Kidney (tissue), 14 donors: ENCODE results near the gene LPIN3. TPM values are rescaled to one million over a fixed set of nuclear protein-coding genes. Genes with fewer than 3 reads are reported as not detected.
A peak's percentile ranks its signal among the peaks of the same experiment; 100 is the strongest.

Source experiments
- DNase-seq, 5 donors: peaks; one replicate each; pipeline ENCODE4 v3.0.0-alpha.2; 2013 to 2020
- FAIRE-seq: peaks from 2 replicates; lab custom pipeline; 2012; peaks lifted over from hg19 to GRCh38; lab: Jason Lieb, UNC
- H3K27ac ChIP-seq, 2 donors: one replicate each; pipeline ENCODE4 v1.7.0; 2013; ENCODE audit warnings: low read depth in 2 of 2, low read length in 2 of 2, inconsistent platforms in 1 of 2
- H3K27me3 ChIP-seq: one replicate; pipeline ENCODE4 v1.7.1; 2013; ENCODE audit warnings: low read length, inconsistent platforms; ENCODE audit not compliant: control insufficient read depth, insufficient read depth
- H3K36me3 ChIP-seq, 3 donors: one replicate each; pipeline versions ENCODE4 v1.7.0 to v1.7.1; 2013; ENCODE audit warnings: low read length in 3 of 3, control low read depth in 1 of 3, inconsistent platforms in 1 of 3; ENCODE audit not compliant: insufficient read depth in 3 of 3, control insufficient read depth in 2 of 3
- H3K4me1 ChIP-seq, 3 donors: one replicate each; pipeline versions ENCODE4 v1.7.0 to v1.7.1; 2013; ENCODE audit warnings: low read length in 3 of 3, inconsistent platforms in 1 of 3, low read depth in 1 of 3; ENCODE audit not compliant: control insufficient read depth in 2 of 3, insufficient read depth in 2 of 3
- H3K4me3 ChIP-seq, 3 donors: one replicate each; pipeline versions ENCODE4 v1.7.0 to v1.8.1; 2013; ENCODE audit warnings: low read length in 3 of 3, control low read depth in 1 of 3, inconsistent platforms in 1 of 3
- H3K9ac ChIP-seq, 3 donors: one replicate each; pipeline versions ENCODE4 v1.7.0 to v1.7.1; 2013; ENCODE audit warnings: low read length in 3 of 3, control low read depth in 1 of 3, inconsistent platforms in 1 of 3
- H3K9me3 ChIP-seq, 3 donors: one replicate each; pipeline versions ENCODE4 v1.7.0 to v1.7.1; 2013; ENCODE audit warnings: low read length in 3 of 3, control low read depth in 1 of 3, inconsistent platforms in 1 of 3; ENCODE audit not compliant: control insufficient read depth in 2 of 3, insufficient read depth in 1 of 3
- intact Hi-C: fragments of 100-400 bp; cut with DNase I; formaldehyde crosslinking; loops from one replicate; pipeline ENCODE4 v1.11.1; 2022
- polyA plus RNA-seq: library from polyadenylated mRNA; stranded (reverse); fragments of 350-450 nt; fragmentation: Illumina TruSeq; extraction: RNeasy Lipid Tissue Mini Kit (QIAGEN cat#74804); gene quantifications from one replicate; pipeline ENCODE4 v1.2.3, GENCODE V29; 2014; ENCODE audit warnings: low read depth, low replicate concordance; ENCODE audit not compliant: insufficient read depth
- total RNA-seq: library from RNA; stranded (reverse); fragmentation: NEBNext Ultra II Directional; extraction: Animal tissue kit (Norgen Biotek cat#: 25700); gene quantifications from one replicate; pipeline ENCODE4 v1.2.1, GENCODE V29; 2021
- TF ChIP-seq, protein P1 (sequence below): IDR thresholded peaks from 3 replicates; pipeline ENCODE4 v1.5.1; 2012; ENCODE audit warnings: mild to moderate bottlenecking, moderate library complexity, borderline replicate concordance; ENCODE audit not compliant: insufficient read depth; ENCODE audit errors: extremely low read depth
- donor health status: control.
- donor health status: control.
- donor health status: control.
- donor health status: control.
- donor health status: control.
- donor health status: DM: yes; HTN: yes; CAD: no.
- donor health status: Normal renal cell carcinoma (clear cell type).

Gene LPIN3
- total and polyA plus RNA-seq, 2 donors from 2014 or later, result 29.4 to 31.6 TPM

- H3K36me3 ChIP-seq, result no peaks in the 10 kb centered on the region
- H3K27ac ChIP-seq, result peak overlapping the region; percentile 90
- H3K9me3 ChIP-seq, result no peaks in the 10 kb centered on the region
- peak in 1 of 5 donors; percentile 41 for DNase-seq
- TF ChIP-seq, protein P1, sequence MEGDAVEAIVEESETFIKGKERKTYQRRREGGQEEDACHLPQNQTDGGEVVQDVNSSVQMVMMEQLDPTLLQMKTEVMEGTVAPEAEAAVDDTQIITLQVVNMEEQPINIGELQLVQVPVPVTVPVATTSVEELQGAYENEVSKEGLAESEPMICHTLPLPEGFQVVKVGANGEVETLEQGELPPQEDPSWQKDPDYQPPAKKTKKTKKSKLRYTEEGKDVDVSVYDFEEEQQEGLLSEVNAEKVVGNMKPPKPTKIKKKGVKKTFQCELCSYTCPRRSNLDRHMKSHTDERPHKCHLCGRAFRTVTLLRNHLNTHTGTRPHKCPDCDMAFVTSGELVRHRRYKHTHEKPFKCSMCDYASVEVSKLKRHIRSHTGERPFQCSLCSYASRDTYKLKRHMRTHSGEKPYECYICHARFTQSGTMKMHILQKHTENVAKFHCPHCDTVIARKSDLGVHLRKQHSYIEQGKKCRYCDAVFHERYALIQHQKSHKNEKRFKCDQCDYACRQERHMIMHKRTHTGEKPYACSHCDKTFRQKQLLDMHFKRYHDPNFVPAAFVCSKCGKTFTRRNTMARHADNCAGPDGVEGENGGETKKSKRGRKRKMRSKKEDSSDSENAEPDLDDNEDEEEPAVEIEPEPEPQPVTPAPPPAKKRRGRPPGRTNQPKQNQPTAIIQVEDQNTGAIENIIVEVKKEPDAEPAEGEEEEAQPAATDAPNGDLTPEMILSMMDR, result no peak
- H3K4me3 ChIP-seq, result peak overlapping the region in 2 of 3 donors; percentile 81 to 92
- H3K27me3 ChIP-seq, result no peaks in the 10 kb centered on the region
- FAIRE-seq, result peak; percentile 47
- H3K4me1 ChIP-seq, result peaks cover 0 to 11% (median 6%) of the 10 kb centered on the region in 3 donors
- intact Hi-C loops, result loop anchor here (10.0 kb wide), 1 partner anchor 61 kb away; no protein-coding TSS in a partner anchor
- peak overlapping the region in 2 of 3 donors; percentile 2 to 90 for H3K9ac ChIP-seq
Measured at GRCh38 chr20:41316051-41316450, 24.6 kb upstream of the LPIN3 start.

- peaks cover 0 to 11% (median 6%) of the 10 kb centered on the region in 3 donors for H3K4me1 ChIP-seq
- H3K27ac ChIP-seq, result peak overlapping the region; percentile 90
- no peaks in the 10 kb centered on the region for H3K9me3 ChIP-seq
- peak overlapping the region; percentile 64 to 92 (median 81) for H3K4me3 ChIP-seq
- H3K36me3 ChIP-seq, result no peaks in the 10 kb centered on the region
- peak overlapping the region; percentile 43 to 90 (median 78) for H3K9ac ChIP-seq
- no peak for FAIRE-seq
- TF ChIP-seq, protein P1, result no peak
- peak; percentile 70 to 94 (median 80) for DNase-seq
- no peaks in the 10 kb centered on the region for H3K27me3 ChIP-seq
- intact Hi-C loops, result loop anchor here (10.0 kb wide), 1 partner anchor 62 kb away; no protein-coding TSS in a partner anchor
Measured at GRCh38 chr20:41316602-41317545, 23.7 kb upstream of the LPIN3 start.

GRCh38 chr20:41317546-41318270, 22.9 kb upstream of the LPIN3 start, which contains the start of gene ZHX3:
TSS of gene ZHX3 (minus strand) at chr20:41317731. CDS start at chr20:41204916, 112,815 bp downstream.
- Histone ChIP-seq H3K9me3 (no peaks in the 10 kb centered on the region), H3K36me3 (no peaks in the 10 kb centered on the region), H3K4me3 (peak within 1 kb of the TSS; percentile 81 to 92 (median 81)), H3K27ac (peak within 1 kb of the TSS; percentile 90), H3K27me3 (no peaks in the 10 kb centered on the region), H3K4me1 (peaks cover 0 to 11% (median 6%) of the 10 kb centered on the region in 3 donors), H3K9ac (peak within 1 kb of the TSS; percentile 58 to 90 (median 78))
- FAIRE-seq, result no peak
- TF ChIP-seq, protein P1, result no peak
- DNase-seq, result peak; percentile 98 to 99 (median 99)
- intact Hi-C loops, result loop anchor here (10.0 kb wide), 1 partner anchor 63 kb away; no protein-coding TSS in a partner anchor
